Stimulated activated CD4-positive, alpha-beta T cell treated with anti-CD3 and anti-CD28 coated beads, TNF-alpha, amount 100 ng/mL, for 4 hours (primary cell): ENCODE results near the gene MND1.

Experiments used
- DNase-seq, 3 experiments: peaks; one replicate each; pipeline ENCODE4 v3.0.0-alpha.2; 2020; ENCODE audit warnings: low read depth in 3 of 3

The MND1 gene

DNA sequence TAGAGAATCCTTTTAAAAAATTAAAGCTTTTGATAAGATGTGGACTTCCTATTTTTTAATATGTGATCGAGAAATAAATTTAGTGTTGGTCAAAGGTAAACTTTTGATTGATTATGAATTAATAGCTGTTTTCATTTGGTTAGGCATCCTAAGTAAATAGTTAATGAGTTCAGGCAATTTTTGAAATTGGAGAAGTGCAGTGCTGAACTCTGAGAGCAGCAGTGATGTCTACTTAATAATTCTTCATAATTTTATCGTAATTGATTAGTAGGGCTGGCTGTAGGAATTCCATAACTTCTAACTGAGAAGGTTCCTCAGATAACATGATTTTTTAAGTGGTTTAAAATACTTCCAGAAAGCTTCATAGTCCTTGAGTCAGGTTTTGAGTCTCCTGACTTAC, 1.5 kb downstream of the MND1 start:
- DNase-seq, result no peak

GRCh38 chr4:153346563-153346962, 2.1 kb downstream of the MND1 start:
- DNase-seq, result no peak

DNA sequence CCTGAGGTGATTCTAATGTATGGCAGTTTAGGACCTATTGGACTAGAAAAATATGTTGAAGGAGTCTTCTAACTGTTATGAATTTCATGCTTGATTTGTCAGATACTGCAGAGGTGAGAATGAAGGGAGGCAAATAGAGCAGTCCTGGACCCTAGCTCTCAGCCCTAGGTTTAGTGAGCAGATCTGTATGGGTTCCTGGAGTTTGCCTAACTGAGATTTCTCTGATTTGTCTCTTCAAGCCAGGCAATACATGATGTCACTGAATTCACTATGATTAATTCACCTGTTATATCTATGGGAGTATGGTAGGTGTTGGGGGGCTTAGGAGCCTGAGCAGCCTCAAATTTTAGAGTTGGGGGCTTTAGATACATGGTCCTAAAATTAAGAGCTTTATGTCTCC, 2.6 kb downstream of the MND1 start:
- no peak for DNase-seq

- no peak for DNase-seq
Observed at GRCh38 chr4:153348006-153348405, 3.5 kb downstream of the MND1 start.

DNA sequence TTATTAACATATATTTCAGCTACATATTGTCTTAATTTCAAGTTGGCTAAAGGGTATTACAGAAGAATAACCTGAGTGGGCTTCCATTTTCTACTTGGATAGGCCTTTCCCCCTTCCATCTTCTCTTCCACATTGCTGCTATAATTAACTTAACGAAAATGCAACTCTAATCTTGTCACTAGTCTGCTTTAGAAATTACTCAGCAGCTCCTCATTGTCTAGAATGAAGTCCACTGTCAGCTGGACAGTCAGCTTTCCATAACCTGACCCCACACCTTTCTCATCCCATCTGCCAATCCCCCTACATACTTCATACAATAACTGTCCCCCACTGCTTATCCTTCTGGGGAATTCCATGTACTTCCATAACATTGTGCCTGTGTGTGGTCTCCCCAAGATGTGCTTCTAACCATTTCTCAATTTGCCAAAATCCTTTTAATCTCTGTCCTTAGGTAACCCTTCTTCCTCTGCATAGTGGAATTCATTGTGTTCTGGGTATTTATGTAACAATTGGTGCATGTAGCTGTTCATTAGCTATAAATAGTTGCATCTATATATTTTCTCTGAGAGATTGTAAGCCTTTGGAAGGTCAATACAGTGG, 4.8 kb downstream of the MND1 start:
- DNase-seq, result no peak

DNA sequence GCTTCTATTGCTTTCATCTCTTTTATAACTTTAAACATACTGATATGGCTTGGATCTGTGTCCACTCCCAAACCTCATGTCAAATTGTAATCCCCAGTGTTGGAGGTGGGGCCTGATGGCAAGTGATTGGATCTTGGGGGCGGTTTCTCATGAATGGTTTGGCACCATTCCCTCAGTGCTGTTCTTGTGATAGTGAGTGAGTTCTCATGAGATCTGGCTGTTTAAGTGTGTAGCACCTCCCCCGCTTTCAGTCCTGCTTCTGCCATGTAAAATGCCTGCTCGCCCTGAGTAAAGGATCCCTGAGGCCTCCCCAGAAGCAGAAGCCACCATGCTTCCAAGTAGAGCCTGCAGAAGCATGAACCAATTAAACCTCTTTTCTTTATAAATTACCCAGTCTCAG, 17.7 kb downstream of the MND1 start:
- DNase-seq, result no peak

DNA sequence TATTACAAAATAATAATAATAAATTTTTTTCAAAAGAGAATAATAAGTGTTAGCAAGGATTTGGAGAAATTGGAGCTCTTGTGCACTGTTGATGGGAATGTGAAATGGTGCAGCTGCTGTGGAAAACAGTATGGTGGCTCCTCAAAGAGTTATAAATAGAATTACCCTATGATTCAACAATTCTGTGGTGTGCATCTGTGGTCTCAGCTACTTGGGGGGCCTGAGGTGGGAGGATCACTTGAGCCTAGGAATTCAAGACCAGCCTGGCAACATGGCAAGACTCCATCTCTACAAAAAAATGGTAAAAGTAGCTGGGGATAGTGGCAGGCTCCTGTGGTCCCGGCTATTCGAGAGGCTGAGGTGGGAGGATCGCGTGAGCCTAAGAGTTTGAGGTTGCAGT, 19.6 kb downstream of the MND1 start:
- no peak for DNase-seq

DNA sequence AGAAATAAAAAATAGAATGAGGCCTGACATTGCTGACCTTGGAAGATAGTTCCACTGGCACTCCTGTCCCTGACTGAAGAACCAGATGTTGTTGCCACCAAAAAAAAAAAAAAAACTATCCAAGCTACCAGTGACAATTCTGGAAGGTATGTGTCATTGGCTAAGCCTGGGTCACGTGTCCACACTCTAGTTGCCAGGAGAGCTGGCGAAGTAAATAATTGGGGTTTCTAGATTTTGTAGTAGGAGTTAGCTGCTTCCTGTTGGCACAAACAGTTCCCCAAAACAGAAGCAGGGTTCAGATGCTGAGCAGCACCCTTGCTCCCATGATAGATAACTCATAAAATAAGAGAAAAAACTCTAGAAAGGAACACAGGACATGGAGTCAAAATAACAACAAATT, 20.5 kb downstream of the MND1 start:
- DNase-seq, result no peak

- no peak for DNase-seq
Observed at GRCh38 chr4:153366486-153366885, 22.0 kb downstream of the MND1 start.

GRCh38 chr4:153367092-153367491, 22.6 kb downstream of the MND1 start:
- no peak for DNase-seq

DNA sequence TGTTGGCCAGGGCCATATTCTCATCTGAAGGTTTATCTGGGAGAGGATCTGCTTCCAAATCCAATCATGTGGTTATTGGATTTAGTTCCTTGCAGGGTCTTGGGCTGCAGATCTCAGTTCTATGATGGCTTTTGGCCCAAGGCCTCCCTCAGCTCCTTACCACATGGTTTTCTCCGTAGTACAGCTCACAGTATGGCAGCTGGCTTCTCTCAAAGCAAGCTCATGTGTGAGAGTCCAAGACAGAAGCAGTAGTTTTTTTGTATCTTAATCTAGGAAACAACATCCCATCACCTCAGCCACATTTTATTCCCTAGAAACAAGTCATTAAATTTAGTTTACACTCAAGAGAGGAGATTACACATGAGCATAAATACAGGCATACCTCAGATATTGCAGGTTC, 24.5 kb downstream of the MND1 start:
- no peak for DNase-seq

GRCh38 chr4:153371701-153372234, 27.3 kb downstream of the MND1 start:
- no peak for DNase-seq

GRCh38 chr4:153372967-153373562, 28.6 kb downstream of the MND1 start:
- DNase-seq, result no peak

GRCh38 chr4:153374442-153374841, 30.0 kb downstream of the MND1 start:
- no peak for DNase-seq

DNA sequence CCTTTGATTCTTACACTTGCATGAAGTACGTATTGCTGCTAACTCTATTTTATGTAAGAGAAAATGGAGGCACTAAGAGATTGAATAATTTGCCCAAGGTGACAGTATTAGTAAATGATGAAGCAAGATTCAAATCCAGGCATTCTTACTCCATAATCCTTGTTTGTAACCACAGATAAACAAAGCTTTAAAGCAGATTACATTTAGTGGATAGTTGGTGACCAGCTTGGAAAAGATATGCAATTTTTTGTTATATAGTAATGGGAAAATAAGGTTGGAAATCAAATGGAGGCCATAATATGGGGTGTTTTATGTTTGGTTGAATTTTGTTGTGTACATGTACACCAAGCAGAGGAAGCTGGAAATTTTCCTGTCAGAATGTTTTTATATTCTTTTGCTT, 30.8 kb downstream of the MND1 start:
- no peak for DNase-seq

DNA sequence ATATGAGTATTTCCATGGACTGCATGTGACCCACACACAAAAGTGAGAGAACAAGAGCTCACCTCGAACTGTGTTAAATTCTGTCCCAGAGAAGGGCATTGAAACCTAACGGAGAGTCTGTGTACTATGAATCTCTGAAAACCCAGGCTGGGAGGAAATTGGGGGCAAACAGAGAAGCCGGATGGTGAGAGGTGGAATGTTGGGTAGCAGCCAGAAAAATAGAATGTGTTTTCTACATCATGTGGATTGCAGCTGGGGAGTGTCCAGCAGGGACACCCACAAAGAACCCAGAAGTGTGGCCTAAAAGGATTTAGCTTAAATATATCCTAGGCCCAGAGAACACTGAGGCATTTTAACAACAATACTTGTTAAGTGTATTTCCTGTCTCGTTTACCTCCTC, 38.6 kb downstream of the MND1 start:
- DNase-seq, result no peak

DNA sequence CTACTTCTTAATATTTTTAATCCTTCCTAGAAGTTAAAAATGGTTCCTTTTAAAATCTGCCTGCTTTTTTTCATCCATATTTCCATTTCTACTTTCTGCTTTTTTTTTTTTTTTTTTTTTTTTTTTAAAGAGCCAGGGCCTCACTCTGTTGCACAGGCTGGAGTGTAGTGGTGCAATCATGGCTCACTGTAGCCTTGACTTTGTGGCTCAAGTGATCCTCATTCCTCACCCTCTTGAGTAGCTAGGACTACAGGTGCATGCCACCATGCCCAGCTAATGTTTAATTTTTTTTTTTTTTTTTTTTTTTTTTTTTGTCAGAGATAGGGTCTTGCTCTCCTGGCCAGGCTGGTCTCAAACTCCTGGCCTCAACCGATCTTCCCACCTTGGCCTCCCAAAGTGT, 39.7 kb downstream of the MND1 start:
- DNase-seq, result no peak

- DNase-seq, result no peak
Observed at GRCh38 chr4:153385784-153386183, 41.3 kb downstream of the MND1 start.

DNA sequence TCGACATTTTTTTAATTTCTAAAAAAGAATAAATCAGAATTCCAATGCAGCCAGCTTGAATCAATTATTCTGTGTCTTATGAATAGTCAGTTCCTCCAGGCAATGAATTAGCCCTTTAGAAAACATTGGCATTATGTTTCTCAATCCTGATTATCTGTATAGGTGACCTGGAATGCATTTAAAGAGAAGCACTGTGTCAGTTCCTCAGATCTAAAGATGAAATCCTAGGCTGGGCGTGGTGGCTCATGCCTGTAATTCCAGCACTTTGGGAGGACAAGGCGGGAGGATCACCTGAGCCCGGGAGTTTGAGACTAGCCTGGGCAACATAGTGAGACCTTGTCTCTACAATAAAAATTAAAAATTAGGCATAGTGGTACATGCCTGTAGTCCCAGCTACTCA, 43.5 kb downstream of the MND1 start:
- no peak for DNase-seq

GRCh38 chr4:153393397-153393796, 48.9 kb downstream of the MND1 start:
- no peak for DNase-seq

DNA sequence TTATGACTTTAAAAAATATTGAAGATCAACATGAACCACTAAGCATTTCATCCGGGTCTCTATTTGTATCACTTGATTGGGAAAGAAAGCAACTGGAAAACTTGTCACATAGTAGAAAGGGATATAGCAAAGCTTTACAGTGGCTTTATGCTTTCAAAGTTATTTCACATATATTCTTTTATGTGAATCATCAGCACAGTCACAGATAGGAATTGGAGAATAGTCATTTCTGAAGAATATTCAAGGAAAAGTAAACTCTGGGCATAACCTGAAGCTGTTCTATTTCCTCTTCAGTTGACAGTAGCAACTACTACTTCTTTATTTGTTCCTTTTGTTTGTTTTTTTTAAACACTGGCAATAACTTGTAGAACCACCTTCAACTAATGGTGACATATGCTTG, 50.5 kb downstream of the MND1 start:
- no peak for DNase-seq

DNA sequence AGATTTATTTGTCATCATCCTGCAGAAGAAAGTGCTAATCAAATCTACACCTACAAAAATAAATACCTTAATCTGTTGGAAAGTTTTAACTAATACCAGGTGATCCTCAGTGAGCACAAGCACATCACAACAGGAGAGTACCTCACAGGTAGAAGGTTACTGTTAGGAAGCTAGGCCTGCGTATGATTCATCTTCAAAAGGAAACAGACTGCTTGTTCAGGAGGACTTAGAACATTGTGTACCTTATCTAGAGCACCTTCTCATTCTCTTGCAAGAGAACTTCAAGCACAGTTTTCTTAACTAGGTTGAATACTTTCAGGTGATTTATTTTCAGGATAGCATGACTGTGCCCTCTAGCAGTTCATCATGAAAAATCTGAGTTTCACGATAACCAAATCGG, 54.2 kb downstream of the MND1 start:
- no peak for DNase-seq

DNA sequence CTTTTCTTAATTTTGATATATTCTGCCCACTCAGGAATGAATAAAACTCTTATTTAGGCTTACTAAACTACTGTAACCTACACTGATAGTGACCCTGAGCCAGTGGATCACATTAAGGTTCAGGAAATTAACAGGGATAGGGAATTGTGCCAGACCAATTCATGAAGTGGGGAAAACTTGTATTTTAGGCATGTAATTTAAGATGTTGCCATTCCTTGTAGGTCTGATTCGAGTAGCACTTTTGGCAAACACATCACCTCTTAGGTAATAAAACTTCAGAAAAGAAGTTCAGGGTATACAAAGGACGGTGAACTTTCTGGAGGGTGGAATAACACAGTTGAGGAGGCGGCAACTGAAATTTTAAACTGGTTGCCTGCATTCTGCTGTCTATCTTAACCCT, 54.9 kb downstream of the MND1 start:
- DNase-seq, result no peak

DNA sequence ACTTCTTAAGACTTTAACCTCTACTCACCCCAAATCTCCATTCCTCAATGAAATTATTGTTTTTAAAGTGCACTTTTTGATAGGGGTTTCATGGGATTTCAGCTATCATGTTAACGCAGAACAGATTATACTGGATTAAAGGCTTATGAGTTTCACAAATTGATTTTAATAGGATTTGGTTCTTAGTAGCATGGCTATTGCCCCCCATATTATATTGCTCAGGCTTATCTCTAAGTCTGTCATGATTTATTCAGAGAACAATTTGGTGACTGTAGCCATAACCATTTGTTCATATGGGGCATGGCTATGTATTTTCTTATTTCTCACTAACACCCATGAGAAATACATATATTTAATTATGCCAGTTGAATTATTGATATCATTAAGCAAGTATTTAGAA, 57.0 kb downstream of the MND1 start:
- DNase-seq, result no peak
